ENCODE results near the gene FAIM2. TPM values are rescaled to one million over a fixed set of nuclear protein-coding genes. Genes with fewer than 3 reads are reported as not detected.
"Not testable (repeated sequence)": the region's sequence is repeated elsewhere in the genome, so short reads cannot be mapped to it uniquely, and the experiment has no call there.

FAIM2 gene
- total RNA-seq, 2 experiments from 2014 or later = not detected

DNA sequence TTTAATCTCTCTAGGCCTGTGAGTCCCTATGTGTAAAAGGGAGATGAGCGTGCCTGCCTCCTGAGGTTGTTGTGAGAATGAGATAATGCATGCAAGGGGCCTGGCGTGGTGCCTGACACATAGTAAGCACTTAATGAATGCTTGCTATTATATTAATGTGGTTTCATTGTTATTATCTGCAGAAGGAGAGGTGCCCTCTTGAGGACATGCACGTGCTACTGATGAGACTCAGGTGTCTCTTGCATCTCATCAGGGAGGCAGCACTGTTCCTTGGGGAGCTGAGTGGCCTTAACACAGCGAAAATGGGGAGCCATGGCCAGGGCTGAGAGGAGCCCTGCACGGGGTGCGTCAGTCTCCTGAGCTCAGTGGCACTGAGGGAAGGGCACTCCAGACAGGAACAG is 30.9 kb downstream of the FAIM2 start:
- Mint-ChIP-seq H3K9me3 (no peaks in the 10 kb centered on the region), H3K36me3 (ENCODE audit: low read depth) (no peaks in the 10 kb centered on the region), H3K4me3 (no peak overlapping the region), H3K27me3 (no peaks in the 10 kb centered on the region), H3K27ac (no peak overlapping the region), H3K4me1 (ENCODE audit: low read depth) (no peaks in the 10 kb centered on the region)
- ATAC-seq (ENCODE audit: poor library complexity) (no peak), DNase-seq (no peak)
- CTCF ChIA-PET = no interaction called here
- Histone ChIP-seq H3K27me3 (ENCODE audit: control insufficient read depth in 1 of 2, insufficient read depth in 2 of 2, low read length in 2 of 2) (no peaks in the 10 kb centered on the region), H3K36me3 (ENCODE audit: insufficient read depth, low read length) (no peaks in the 10 kb centered on the region), H3K27ac (ENCODE audit: low read depth in 1 of 2, low read length in 2 of 2) (no peak overlapping the region), H3K4me3 (ENCODE audit: low read length) (no peak overlapping the region), H3K9me3 (ENCODE audit: control insufficient read depth in 1 of 2, insufficient read depth in 1 of 2, low read length in 2 of 2) (no peaks in the 10 kb centered on the region), H3K4me1 (ENCODE audit: insufficient read depth, low read length) (no peaks in the 10 kb centered on the region)
- POLR2A ChIA-PET = no interaction called here
- intact Hi-C loops (cut with DNase I, micrococcal nuclease) = no loop called here
- TF ChIP-seq, protein P1, sequence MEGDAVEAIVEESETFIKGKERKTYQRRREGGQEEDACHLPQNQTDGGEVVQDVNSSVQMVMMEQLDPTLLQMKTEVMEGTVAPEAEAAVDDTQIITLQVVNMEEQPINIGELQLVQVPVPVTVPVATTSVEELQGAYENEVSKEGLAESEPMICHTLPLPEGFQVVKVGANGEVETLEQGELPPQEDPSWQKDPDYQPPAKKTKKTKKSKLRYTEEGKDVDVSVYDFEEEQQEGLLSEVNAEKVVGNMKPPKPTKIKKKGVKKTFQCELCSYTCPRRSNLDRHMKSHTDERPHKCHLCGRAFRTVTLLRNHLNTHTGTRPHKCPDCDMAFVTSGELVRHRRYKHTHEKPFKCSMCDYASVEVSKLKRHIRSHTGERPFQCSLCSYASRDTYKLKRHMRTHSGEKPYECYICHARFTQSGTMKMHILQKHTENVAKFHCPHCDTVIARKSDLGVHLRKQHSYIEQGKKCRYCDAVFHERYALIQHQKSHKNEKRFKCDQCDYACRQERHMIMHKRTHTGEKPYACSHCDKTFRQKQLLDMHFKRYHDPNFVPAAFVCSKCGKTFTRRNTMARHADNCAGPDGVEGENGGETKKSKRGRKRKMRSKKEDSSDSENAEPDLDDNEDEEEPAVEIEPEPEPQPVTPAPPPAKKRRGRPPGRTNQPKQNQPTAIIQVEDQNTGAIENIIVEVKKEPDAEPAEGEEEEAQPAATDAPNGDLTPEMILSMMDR (IDR thresholded peaks at IDR 0.05) = no peak

DNA sequence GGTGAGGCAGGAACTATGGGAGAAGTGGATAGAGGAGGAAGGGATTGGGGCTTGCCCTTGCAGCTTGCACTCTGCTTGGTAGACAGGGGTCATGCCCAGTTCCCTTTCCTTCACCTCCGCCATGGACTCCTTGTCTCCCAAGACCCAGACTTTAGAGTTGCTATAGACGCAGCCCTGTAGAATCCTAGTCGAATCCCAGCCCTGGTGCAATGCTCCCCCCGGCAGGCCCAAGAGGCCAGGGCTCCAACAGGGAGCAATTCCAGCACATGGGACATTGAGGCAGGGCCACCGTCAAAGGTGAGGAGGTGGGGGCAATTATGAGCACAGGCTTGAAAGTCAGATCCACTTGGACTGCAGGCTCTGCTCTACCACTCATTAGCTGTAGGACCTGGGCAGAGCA is 31.3 kb downstream of the FAIM2 start:
- Mint-ChIP-seq H3K4me3 (no peak overlapping the region), H3K36me3 (ENCODE audit: low read depth) (no peaks in the 10 kb centered on the region), H3K4me1 (ENCODE audit: low read depth) (no peaks in the 10 kb centered on the region), H3K9me3 (no peaks in the 10 kb centered on the region), H3K27me3 (no peaks in the 10 kb centered on the region), H3K27ac (no peak overlapping the region)
- CTCF ChIA-PET = no interaction called here
- DNase-seq (no peak), ATAC-seq (ENCODE audit: poor library complexity) (no peak)
- H3K36me3 ChIP-seq (ENCODE audit: insufficient read depth, low read length) = no peaks in the 10 kb centered on the region
- no peaks in the 10 kb centered on the region for H3K4me1 ChIP-seq (ENCODE audit: insufficient read depth, low read length)
- H3K9me3 ChIP-seq (ENCODE audit: control insufficient read depth in 1 of 2, insufficient read depth in 1 of 2, low read length in 2 of 2) = no peaks in the 10 kb centered on the region
- no peak overlapping the region for H3K4me3 ChIP-seq (ENCODE audit: low read length)
- intact Hi-C loops (cut with DNase I, micrococcal nuclease) = no loop called here
- POLR2A ChIA-PET = no interaction called here
- TF ChIP-seq, protein P1 (IDR thresholded peaks at IDR 0.05) = no peak
- no peaks in the 10 kb centered on the region for H3K27me3 ChIP-seq (ENCODE audit: control insufficient read depth in 1 of 2, insufficient read depth in 2 of 2, low read length in 2 of 2)
- no peak overlapping the region for H3K27ac ChIP-seq (ENCODE audit: low read depth in 1 of 2, low read length in 2 of 2)

DNA sequence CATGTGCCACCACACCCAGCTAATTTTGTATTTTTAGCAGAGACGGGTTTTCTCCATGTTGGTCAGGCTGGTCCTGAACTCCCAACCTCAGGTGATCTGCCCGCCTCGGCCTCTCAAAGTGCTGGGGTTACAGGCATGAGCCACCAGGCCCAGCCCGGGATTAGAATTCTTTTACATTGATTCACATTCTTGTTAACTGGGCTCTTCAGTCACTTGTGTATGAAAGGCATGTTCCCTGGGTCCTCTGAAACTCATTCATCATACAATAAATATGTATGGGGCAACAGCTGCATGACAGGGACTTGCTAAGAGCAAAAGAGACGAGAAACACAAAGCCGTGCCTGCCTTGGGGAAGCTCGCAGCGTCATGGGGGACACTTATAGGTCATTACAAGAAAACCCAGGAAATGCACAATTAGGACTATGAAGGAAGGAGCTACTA is 31.9 kb downstream of the FAIM2 start:
- ATAC-seq (ENCODE audit: poor library complexity); H3K4me1 ChIP-seq (ENCODE audit: insufficient read depth, low read length); H3K27me3 Mint-ChIP-seq; H3K36me3 Mint-ChIP-seq (ENCODE audit: low read depth); H3K27me3 ChIP-seq (ENCODE audit: control insufficient read depth in 1 of 2, insufficient read depth in 2 of 2, low read length in 2 of 2); H3K36me3 ChIP-seq (ENCODE audit: insufficient read depth, low read length); H3K4me1 Mint-ChIP-seq (ENCODE audit: low read depth); H3K9me3 Mint-ChIP-seq; CTCF ChIA-PET; POLR2A ChIA-PET; H3K27ac Mint-ChIP-seq; H3K4me3 ChIP-seq (ENCODE audit: low read length); H3K27ac ChIP-seq (ENCODE audit: low read depth in 1 of 2, low read length in 2 of 2); intact Hi-C loops (cut with DNase I, micrococcal nuclease); H3K9me3 ChIP-seq (ENCODE audit: control insufficient read depth in 1 of 2, insufficient read depth in 1 of 2, low read length in 2 of 2); H3K4me3 Mint-ChIP-seq; DNase-seq: not testable (repeated sequence)

DNA sequence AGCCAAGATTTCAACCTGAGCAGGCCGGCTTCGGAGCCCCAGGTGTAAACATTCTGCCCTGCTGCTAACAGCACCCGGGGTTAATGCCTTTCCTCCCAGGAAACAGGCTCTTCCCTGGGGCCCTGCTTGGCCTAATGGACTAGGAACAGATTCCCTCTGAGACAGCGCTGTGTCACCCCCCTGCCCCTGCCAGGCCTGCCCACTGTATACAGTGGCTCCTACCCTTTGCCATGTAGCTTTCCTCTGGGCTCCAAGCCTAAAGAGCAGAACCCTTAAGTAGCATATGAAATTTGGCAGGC is 32.5 kb downstream of the FAIM2 start:
- Mint-ChIP-seq H3K27me3 (no peaks in the 10 kb centered on the region), H3K36me3 (ENCODE audit: low read depth) (no peaks in the 10 kb centered on the region), H3K4me1 (ENCODE audit: low read depth) (no peaks in the 10 kb centered on the region), H3K9me3 (no peaks in the 10 kb centered on the region), H3K4me3 (no peak overlapping the region), H3K27ac (no peak overlapping the region)
- TF ChIP-seq, protein P1 (IDR thresholded peaks at IDR 0.05) = no peak
- CTCF ChIA-PET = interaction anchor here (1.4 kb wide), 1 partner anchor 96 kb away, joined by 3 read pairs; no protein-coding TSS in a partner anchor
- Histone ChIP-seq H3K9me3 (ENCODE audit: control insufficient read depth in 1 of 2, insufficient read depth in 1 of 2, low read length in 2 of 2) (no peaks in the 10 kb centered on the region), H3K27me3 (ENCODE audit: control insufficient read depth in 1 of 2, insufficient read depth in 2 of 2, low read length in 2 of 2) (no peaks in the 10 kb centered on the region), H3K27ac (ENCODE audit: low read depth in 1 of 2, low read length in 2 of 2) (no peak overlapping the region), H3K4me1 (ENCODE audit: insufficient read depth, low read length) (peaks cover 5% of the 10 kb centered on the region), H3K4me3 (ENCODE audit: low read length) (no peak overlapping the region), H3K36me3 (ENCODE audit: insufficient read depth, low read length) (no peaks in the 10 kb centered on the region)
- POLR2A ChIA-PET = no interaction called here
- DNase-seq (no peak), ATAC-seq (ENCODE audit: poor library complexity) (no peak)
- intact Hi-C loops (cut with DNase I, micrococcal nuclease) = no loop called here
